Gastrocnemius medialis (tissue), 4 donors: ENCODE data around the gene SEC31B.

Experiments used
- POLR2A ChIP-seq, 2 donors: fragments of 450-650 bp; IDR thresholded peaks; one replicate each; pipeline ENCODE4 v1.6.1; 2017; ENCODE audit warnings: antibody characterized with exemption in 2 of 2, mild to moderate bottlenecking in 2 of 2, moderate library complexity in 2 of 2
- TF ChIP-seq, protein P1 (sequence below), 5 experiments: fragments of 450-650 bp in 3 of 5; fragments of 200-600 bp in 2 of 5; sonication (generic) in 2 of 5; IDR thresholded peaks in 4 of 5; conservative IDR thresholded peaks in 1 of 5; 1 replicate in 4 of 5; 2 replicates in 1 of 5; pipeline ENCODE4 v1.5.1; 2016 to 2019; ENCODE audit warnings: antibody characterized with exemption in 5 of 5, mild to moderate bottlenecking in 3 of 5, moderate library complexity in 3 of 5

DNA sequence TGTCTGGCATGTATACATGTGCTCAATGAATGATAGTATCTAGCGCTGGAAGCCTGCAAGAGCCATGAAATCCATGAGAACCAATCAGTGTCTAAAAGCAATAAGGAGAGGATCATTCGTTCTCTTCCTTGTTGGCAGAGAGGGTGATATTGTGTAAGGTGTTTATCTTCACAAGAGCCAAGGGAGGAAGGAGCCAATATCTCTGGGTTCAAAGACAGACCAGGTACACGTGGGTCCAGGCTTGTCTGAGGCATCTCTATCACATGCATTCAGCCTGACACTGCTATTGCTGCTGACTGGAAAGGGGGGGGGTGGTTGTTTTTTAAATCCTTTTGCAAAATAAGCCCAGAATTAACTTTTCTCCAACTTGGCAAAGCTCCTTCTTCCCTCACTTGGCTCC, 4.0 kb downstream of the SEC31B start:
- no peak for TF ChIP-seq POLR2A (IDR thresholded peaks at IDR 0.05)
- TF ChIP-seq, protein P1, sequence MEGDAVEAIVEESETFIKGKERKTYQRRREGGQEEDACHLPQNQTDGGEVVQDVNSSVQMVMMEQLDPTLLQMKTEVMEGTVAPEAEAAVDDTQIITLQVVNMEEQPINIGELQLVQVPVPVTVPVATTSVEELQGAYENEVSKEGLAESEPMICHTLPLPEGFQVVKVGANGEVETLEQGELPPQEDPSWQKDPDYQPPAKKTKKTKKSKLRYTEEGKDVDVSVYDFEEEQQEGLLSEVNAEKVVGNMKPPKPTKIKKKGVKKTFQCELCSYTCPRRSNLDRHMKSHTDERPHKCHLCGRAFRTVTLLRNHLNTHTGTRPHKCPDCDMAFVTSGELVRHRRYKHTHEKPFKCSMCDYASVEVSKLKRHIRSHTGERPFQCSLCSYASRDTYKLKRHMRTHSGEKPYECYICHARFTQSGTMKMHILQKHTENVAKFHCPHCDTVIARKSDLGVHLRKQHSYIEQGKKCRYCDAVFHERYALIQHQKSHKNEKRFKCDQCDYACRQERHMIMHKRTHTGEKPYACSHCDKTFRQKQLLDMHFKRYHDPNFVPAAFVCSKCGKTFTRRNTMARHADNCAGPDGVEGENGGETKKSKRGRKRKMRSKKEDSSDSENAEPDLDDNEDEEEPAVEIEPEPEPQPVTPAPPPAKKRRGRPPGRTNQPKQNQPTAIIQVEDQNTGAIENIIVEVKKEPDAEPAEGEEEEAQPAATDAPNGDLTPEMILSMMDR (IDR thresholded peaks at IDR 0.05 in 4 of 5, conservative IDR thresholded peaks at IDR 0.05 in 1 of 5), result no peak
